Measurements from ENCODE around the gene SEC14L3.
"Not testable (repeated sequence)": the region's sequence is repeated elsewhere in the genome, so short reads cannot be mapped to it uniquely, and the experiment has no call there.

Gene SEC14L3

DNA sequence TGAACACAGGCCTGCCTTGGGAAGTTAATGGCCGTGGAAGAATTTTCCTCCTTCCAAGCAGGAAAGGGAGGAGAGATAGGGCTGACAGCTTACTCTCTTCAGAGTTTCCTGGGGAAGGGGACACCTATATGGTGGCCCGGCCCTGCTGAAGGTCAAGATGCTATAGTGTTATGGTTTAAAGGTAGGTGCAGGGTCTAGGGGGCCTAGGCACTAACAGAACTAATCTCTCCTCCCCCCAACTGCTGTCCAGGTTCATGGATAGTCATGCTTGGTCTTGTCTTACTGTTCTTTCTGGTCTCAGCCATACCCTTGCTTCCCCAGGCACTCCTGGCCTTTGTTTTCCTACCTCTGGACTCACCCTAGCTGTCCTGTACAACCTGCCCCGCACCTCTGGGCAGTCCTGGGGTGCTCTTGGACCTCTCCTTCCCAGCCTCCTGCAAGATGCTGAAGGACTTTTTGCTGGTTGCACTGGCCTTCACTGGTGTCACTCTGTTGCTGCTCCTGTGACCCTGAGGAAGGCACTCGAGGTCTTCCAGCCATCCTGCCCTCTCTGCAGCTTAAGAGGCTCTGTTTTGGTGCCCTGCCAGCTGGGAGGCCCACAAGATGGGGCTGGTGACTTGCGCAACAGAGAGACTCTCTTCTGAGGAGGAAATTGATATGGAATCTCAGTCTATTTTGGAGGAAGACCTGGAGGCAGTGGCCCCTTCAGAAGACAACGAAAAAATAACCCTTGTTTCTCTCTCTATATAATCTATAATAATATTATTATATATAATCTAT is 17.9 kb downstream of the SEC14L3 start:
- peak; percentile 72 for DNase-seq
- in situ Hi-C loops (cut with MboI; ENCODE audit: low pct_unique_long_range_greater_than_20kb, low sequenced_read_pairs) = no loop called here

DNA sequence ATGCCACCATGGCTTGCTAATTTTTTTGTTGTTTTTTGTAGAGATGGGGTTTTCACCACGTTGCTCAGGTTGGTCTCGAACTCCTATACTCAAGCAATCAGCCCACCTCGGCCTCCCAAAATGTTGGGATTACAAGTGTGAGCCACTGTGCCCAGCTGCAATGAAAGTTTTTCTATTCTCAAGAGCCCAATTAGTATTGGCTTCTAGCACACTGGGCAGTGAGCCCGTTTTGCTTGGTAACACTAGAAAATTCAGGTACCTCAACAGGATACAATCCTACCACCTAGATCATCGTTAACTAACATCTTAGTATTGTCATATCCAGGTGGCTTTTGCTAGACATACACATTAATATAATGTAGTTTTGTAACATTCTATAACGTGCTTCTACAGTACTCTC is 19.0 kb downstream of the SEC14L3 start:
- no peak for DNase-seq
- in situ Hi-C loops (cut with MboI; ENCODE audit: low pct_unique_long_range_greater_than_20kb, low sequenced_read_pairs) = no loop called here

DNA sequence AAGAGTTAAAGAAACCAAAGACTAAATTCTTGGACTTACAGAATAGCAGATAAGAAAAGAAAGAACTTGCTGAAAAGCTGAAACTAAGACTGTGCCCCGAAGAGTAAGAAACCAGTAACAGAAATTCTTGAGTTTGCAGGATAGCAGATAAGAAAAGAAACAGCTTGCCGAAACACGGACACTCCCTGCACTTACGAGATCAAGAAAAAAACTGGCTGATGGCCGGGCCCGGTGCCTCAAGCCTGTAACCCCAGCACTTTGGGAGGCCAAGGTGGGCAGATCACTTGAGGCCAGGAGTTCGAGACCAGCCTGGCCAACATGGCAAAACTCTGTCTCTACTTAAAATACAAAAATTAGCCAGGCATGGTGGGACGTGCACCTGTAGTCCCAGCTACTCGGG is 20.3 kb downstream of the SEC14L3 start:
- in situ Hi-C loops (cut with MboI; ENCODE audit: low pct_unique_long_range_greater_than_20kb, low sequenced_read_pairs); DNase-seq: not testable (repeated sequence)

DNA sequence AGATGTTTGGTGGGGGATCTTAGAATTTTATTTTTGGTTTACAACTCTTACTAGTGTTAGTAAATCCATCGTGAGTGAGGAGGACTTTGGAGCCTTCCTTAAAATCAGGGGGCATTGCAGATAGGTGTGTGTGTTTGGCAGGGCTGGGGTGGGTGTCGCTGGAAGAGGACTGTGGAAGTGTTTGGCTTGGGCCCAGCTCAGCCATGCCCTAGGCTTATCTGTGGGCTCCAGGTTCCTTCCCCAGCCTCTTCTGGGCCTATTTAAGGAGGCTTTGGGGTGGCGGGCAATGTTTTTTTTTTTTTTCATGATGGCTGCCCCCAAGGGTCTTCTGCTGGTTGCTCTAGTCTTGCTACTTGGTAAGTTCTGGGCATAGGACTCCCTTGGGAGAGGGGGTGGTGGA is 24.2 kb downstream of the SEC14L3 start:
- in situ Hi-C loops (cut with MboI; ENCODE audit: low pct_unique_long_range_greater_than_20kb, low sequenced_read_pairs) = no loop called here
- DNase-seq = no peak

DNA sequence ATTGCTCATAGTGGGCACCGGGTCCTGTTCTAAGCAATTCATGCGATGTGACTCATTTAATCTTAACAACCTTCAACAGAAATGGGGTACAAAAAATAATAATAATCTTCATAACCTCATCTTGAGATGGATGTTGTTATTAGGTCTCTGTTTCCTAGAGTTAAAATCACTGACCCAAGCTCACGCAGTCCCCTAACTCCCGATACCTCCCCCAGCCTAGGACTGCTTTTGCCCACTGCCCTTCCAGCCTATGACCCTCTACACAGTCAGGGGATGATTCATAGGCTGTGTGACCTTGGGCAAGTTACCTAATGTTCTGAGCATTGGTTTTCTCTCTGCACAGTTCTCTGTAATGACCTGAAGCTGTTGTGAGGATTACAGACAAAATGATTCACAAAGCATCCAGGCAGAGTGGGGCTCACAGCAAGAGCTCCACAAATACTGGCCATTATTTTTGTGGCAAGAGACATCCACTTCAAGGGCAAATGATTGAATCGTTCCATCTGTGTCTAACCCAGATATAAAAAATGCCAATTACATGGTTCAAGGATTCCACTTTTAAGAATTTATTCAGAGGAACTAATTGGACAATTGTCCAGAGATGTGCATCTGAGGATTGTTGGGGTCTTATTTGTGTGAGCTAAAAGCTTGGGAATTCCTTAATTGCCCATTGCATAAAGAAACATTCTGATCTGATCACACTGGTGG is 26.2 kb downstream of the SEC14L3 start:
- in situ Hi-C loops (cut with MboI; ENCODE audit: low pct_unique_long_range_greater_than_20kb, low sequenced_read_pairs) = no loop called here
- no peak for DNase-seq

DNA sequence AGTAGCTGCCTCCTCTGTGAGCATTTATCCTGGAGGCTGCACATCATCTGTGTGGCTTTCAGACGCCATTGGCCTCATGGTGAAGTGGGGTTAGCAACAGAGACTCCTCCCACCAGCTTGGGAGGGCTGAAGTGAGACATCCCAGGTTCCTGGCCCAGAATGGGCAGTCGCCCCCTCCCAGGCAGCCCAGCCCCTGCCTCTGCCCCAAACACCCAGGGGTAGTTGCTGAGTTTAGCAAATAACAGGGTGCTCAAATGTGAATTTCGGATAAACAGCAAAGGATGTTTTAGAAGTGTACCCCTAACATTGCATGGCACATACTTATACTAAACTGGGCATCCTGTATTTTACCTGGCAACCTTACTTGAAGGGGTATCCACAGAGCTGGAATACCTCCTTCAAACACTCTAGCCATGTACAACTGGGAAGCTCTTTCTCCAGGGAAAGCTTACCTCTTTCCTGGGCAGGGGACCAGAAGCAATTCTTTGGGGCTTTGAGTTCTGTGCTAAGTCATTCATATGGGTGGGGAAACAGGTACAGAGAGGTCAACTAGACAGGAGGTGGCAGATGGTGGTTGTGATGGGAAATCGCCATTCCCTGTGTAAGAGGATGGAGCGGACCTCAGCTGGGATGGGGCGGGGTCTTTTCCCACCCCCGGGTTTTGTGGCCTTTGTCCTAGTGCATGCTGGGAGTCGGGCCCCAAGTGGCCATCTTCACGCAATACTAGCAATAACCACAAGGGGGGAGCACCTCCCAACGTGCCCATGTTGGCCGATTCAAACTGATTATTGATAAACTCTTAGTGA is 27.0 kb downstream of the SEC14L3 start:
- in situ Hi-C loops (cut with MboI; ENCODE audit: low pct_unique_long_range_greater_than_20kb, low sequenced_read_pairs) = no loop called here
- DNase-seq = peak; percentile 79

DNA sequence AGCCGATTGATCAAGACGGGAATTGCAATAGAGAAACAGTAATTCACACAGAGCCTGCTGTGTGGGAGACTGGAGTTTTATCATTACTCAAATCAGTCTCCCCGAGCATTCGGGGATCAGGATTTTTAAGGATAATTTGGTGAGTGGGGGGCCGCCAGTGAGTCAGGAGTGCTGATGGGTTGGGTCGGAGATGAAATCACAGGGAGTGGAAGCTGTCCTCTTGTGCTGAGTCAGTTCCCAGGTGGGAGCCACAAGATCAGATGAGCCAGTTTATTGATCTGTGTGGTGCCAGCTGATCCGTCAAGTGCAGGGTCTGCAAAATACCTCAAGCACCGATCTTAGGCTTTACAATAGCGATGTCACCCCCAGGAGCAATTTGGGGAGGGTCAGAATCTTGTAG is 30.7 kb downstream of the SEC14L3 start:
- in situ Hi-C loops (cut with MboI; ENCODE audit: low pct_unique_long_range_greater_than_20kb, low sequenced_read_pairs) = no loop called here
- DNase-seq = no peak

DNA sequence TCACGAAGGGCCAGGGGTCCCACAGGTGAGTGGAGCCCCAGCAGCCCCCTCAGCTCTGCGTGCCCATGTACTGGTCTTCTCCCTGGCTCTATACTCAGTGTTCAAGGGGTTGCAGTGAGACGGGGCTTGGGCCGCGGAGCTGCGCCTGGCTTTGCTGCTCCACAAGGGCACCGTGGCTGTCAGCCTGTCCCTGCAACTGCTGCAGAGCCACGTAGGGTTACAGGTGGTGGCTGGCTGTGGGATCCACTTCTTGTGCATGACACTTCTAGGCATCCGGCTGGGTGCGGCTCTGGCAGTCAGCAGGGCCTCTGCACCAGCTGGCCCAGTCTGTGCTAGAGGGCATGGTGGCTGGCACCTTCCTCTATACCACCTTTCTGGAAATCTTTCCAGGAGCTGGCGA is 32.0 kb downstream of the SEC14L3 start:
- no peak for DNase-seq
- in situ Hi-C loops (cut with MboI; ENCODE audit: low pct_unique_long_range_greater_than_20kb, low sequenced_read_pairs) = no loop called here

DNA sequence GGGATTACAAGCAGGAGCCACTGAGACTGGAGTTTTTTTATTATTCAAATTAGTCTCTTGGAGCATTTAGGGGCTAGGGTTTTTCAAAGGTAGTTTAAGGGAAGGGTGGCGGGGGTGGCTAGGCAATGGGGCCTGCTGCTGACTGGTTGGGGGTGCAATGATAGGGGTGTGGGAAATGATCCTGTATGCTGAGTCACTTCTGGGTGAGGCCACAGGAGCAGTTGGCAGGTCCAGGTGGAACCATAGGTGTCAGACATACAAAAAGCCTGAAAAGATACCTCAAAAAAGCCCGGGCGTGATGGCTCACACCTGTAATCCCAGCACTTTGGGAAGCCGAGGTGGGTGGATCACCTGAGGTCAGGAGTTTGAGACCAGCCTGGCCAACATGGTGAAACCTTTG is 32.6 kb downstream of the SEC14L3 start:
- no peak for DNase-seq
- in situ Hi-C loops (cut with MboI; ENCODE audit: low pct_unique_long_range_greater_than_20kb, low sequenced_read_pairs) = no loop called here

DNA sequence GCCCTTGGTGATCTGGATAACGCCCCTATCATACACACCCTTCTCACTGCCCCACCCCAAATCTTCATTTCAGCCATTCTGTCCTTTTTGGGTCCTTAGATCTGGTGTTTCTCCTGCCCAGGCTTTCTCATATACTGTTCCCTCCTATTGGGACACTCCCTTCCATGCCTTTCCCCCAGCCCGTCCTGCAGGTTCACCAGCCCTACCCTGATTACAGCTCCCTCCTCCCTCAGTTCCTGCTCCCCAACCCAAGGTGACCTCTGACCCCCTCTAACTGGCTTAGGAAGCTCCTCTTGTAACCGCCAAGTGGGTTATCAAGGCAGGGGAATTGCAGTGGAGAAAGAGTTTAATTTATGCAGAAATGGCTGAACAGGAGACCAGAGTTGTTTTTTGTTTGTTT is 33.3 kb downstream of the SEC14L3 start:
- in situ Hi-C loops (cut with MboI; ENCODE audit: low pct_unique_long_range_greater_than_20kb, low sequenced_read_pairs) = no loop called here
- DNase-seq = no peak

DNA sequence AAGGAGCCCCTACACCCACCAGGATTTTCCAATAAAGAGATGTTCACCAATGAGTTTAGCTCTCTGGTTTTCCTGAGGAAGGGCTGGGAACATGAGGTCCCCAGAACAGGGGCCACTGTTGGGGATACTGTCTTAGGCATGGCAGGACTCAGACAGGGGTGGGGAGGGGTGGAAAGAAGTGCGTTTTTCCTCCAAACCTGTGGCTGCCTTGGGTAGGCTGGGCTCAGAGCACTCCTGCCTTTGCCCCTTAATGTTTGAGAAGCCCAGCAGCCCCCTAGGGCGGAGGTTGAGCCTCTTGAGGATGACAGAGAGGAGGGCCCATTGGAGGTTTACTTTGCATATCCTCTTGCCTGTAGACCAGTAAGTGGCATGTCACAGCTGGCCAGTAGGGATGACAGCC is 35.6 kb downstream of the SEC14L3 start:
- in situ Hi-C loops (cut with MboI; ENCODE audit: low pct_unique_long_range_greater_than_20kb, low sequenced_read_pairs) = no loop called here
- no peak for DNase-seq

DNA sequence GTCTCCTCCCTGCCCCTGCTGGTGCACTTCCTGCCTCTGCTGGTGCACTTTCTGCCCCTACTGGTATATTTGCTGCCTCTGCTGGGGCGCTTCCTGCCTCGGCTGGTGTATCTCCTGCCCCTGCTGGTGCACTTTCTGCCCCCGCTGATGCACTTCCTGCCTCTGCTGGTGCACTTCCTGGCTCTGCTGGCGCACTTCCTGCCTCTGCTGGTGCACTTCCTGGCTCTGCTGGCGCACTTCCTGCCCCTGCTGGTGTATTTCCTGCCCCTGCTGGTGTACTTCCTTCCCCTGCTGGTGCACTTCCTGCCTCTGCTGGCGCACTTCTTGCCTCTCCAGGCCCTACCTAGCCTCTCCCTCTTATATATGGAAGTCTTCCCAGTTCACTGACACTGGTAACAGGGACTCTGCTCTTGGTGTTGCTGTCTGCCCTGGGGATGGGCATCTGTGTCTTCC is 36.1 kb downstream of the SEC14L3 start:
- no peak for DNase-seq
- in situ Hi-C loops (cut with MboI; ENCODE audit: low pct_unique_long_range_greater_than_20kb, low sequenced_read_pairs) = no loop called here

DNA sequence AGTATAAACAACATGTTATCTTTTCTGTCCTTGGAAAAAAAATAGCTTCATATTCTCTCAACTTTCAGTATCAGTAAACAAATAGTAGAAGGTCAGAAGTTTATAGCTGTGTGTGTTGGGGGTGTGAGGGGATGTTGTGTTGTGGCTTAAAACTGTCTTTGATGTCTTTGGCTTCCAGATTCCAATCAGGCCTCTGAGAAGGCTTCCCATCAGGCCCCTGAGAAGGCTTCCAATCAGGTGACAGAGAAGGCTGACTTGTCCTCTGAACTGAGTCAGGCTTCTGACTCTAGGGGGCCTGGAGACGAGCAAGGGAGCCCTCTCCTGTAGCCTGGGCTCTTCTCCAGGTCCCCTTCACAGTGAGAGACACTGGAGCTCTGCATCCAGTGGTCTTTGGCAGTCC is 37.0 kb downstream of the SEC14L3 start:
- in situ Hi-C loops (cut with MboI; ENCODE audit: low pct_unique_long_range_greater_than_20kb, low sequenced_read_pairs) = no loop called here
- DNase-seq = no peak

DNA sequence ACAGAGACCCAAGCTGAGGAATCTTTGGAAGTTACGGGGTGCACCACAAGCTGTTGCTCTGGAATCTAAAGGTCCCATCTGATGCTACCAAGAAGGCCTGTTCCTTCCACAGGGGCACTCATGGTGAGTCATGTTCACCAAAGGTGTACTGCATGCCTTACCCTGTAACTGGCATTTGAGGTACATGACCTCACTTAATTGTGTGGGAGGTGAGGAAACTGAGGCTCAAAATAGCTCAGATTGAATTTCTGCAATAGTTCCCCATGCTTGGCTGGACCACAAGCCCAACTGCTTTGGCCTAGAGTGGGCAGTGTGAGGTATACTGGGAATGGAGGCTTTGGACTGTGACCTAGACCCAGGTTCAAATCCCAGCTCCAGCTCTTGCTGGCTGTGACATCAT is 38.0 kb downstream of the SEC14L3 start:
- in situ Hi-C loops (cut with MboI; ENCODE audit: low pct_unique_long_range_greater_than_20kb, low sequenced_read_pairs) = no loop called here
- DNase-seq = no peak

DNA sequence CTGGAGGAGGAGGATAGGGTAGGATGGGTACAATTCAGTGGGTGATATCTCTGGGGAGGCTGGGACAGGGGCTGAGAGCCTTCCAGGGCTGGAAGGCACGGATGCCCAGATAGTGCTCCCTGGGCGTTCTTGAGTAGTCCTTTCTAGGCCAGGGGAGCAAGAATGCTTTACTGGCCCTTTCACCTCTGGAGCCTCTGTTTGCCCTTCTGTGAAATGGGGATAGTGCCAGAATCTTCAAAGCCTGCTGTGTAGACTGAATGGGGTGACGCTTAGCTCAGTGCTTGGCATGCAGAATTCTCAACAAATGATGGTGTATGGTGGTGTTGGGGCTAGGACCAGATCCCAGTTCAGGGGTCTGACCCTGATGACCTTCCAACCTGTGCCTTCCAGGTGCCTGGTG is 38.6 kb downstream of the SEC14L3 start:
- in situ Hi-C loops (cut with MboI; ENCODE audit: low pct_unique_long_range_greater_than_20kb, low sequenced_read_pairs) = no loop called here

DNA sequence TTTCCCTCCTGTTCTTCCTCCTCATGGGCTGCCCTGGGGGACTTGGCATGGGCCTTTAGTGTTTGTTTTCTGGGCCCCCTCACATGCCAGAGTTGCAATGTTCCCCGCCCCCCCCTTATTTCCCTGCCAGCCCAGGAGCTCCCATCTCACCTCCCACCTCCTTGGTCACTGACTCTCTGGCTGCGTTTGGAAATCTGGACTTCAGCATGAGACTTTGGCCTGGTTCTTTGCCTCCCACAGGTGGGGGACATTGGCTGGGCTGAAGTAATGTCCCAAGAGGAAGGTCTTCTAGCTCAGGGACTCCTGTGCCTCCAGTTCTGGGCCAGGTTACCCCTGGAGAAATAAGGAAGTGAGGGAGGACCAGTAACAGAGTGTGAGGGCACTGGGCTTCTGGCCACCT is 39.3 kb downstream of the SEC14L3 start:
- in situ Hi-C loops (cut with MboI; ENCODE audit: low pct_unique_long_range_greater_than_20kb, low sequenced_read_pairs) = no loop called here
- no peak for DNase-seq

More for the DNA sequence above, 38.6 kb downstream of the SEC14L3 start:
- DNase-seq = no peak

DNA sequence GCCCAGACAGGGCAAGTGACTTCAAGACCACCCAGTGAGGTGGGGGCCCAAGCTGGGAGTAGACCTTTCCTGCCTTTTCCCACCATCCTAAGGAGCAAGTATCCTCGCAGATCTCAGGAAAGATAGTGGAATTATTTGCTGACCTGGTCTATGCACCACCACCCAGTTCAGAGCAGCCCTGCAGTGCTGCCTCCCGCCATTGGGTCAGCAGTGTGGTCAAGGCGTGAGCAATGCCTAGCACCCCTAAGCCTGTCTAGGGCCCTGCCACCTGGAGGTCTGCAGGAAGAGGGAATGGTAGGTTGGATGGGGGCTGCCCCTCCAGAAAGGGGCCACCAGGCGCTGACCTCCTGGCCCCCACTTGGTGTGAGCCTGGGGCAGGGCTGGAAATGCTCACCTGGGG is 39.7 kb downstream of the SEC14L3 start:
- DNase-seq = no peak
- in situ Hi-C loops (cut with MboI; ENCODE audit: low pct_unique_long_range_greater_than_20kb, low sequenced_read_pairs) = no loop called here

DNA sequence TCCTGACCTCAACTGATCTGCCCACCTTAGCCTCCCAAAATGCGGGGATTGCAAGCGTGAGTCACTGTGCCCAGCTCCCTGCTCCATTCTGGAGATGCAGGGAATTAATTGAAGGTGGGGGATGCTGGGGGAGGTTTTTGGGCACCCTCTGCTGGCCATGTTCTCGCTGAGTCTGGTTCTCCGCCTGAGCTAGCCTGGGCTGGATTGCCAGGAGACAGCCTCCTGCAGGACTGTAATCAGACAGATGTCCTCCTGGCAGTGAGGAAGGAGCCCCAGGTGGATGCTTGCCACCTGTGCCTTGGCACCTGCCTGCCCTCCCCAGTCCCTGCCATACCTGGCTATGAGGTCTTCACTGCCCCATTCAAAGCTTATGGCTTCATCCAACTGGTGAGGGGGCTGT is 40.9 kb downstream of the SEC14L3 start:
- no peak for DNase-seq
- in situ Hi-C loops (cut with MboI; ENCODE audit: low pct_unique_long_range_greater_than_20kb, low sequenced_read_pairs) = no loop called here

DNA sequence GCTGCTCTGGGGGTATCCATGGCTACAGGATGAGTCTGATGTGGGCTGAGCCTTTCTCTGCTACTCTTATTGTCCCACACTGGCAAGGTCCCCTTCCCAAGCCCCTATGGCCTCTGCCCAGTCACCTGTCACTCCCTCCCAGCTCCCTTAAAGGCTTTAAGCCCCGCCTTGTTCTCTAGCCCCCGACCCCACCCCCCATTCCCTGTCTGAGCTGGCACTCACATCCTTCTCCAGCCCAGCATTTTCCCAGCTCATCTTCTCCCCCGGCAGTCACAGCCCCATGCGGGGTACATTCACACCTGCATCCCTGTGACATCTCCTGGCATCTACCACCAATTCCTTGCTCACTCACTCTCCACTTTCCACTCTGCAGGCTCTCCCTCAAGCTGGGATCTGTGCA is 41.9 kb downstream of the SEC14L3 start:
- no peak for DNase-seq
- in situ Hi-C loops (cut with MboI; ENCODE audit: low pct_unique_long_range_greater_than_20kb, low sequenced_read_pairs) = no loop called here

DNA sequence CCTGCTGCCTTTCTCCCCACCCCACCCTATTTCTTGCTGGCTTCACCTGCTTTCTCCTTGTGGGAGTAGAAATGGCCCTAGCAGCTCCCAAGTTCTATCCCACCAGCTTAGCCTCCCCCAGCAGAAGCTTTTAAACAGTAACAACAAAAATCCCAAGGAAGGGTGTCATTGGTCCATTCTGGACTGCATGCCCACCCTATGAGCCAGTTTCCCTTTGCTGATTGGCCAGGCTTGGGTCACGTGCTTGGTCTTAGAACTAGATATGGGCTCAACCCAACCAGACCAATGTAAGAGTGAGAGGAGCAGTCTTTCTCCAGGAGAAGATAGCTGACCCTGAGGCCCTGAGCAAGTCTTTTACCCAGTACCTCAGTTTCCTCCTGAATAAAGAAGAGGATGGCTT is 43.9 kb downstream of the SEC14L3 start:
- DNase-seq = no peak
- in situ Hi-C loops (cut with MboI; ENCODE audit: low pct_unique_long_range_greater_than_20kb, low sequenced_read_pairs) = no loop called here

Measured in KBM-7 (cell line).